A673 (cell line): Measurements from ENCODE around the gene PDGFRA. TPM values are rescaled to one million over a fixed set of nuclear protein-coding genes. Genes with fewer than 3 reads are reported as not detected.

ENCODE experiments used
- BruUV-seq: library from RNA; stranded (reverse); fragments of 400-500 nt; replicated peaks from 2 replicates; lab custom pipeline; 2021; lab: Mats Ljungman, UMichigan
- CTCF ChIA-PET: fragments of 300-600 bp; sonication (Branson Sonifier 250); formaldehyde crosslinking; loops from one replicate; lab custom pipeline; 2022; ENCODE audit warnings: antibody characterized with exemption; lab: Charles Lee
- POLR2A ChIA-PET: fragments of 300-600 bp; sonication (Branson Sonifier 250); formaldehyde crosslinking; loops from one replicate; lab custom pipeline; 2022; ENCODE audit warnings: antibody characterized with exemption; ENCODE audit not compliant: low non-redundant PET; lab: Charles Lee
- DNase-seq: peaks from one replicate; pipeline ENCODE4 v3.0.0-alpha.2; 2015; ENCODE audit warnings: low spot score
- H3K27ac ChIP-seq: fragments of 200-600 bp; sonication (generic); 2 replicates; pipeline ENCODE4 v1.5.1; 2016; ENCODE audit warnings: mixed run types, low read depth, mild to moderate bottlenecking, mixed read lengths, antibody characterized with exemption, low read length; ENCODE audit not compliant: poor library complexity, severe bottlenecking
- H3K27me3 ChIP-seq: fragments of 200-600 bp; sonication (generic); replicated peaks from 2 replicates; pipeline ENCODE4 v1.6.1; 2017; ENCODE audit warnings: mixed run types, low read depth, mild to moderate bottlenecking, mixed read lengths, antibody characterized with exemption, low read length; ENCODE audit not compliant: insufficient read depth, poor library complexity
- H3K36me3 ChIP-seq: fragments of 200-600 bp; sonication (generic); 2 replicates; pipeline ENCODE4 v1.6.1; 2016; ENCODE audit warnings: mixed run types, mild to moderate bottlenecking, mixed read lengths, antibody characterized with exemption, low read length; ENCODE audit not compliant: insufficient read depth, poor library complexity, severe bottlenecking
- H3K4me1 ChIP-seq: fragments of 200-600 bp; sonication (generic); 2 replicates; pipeline ENCODE4 v1.6.1; 2017; ENCODE audit warnings: mixed run types, mild to moderate bottlenecking, mixed read lengths, antibody characterized with exemption, low read length; ENCODE audit not compliant: insufficient read depth, poor library complexity, severe bottlenecking
- H3K4me3 ChIP-seq: fragments of 200-600 bp; sonication (generic); 2 replicates; pipeline ENCODE4 v1.5.1; 2016; ENCODE audit warnings: low read depth, mixed run types, mild to moderate bottlenecking, mixed read lengths, low read length; ENCODE audit not compliant: poor library complexity, severe bottlenecking
- H3K9me3 ChIP-seq: fragments of 200-600 bp; sonication (generic); 2 replicates; pipeline ENCODE4 v1.6.1; 2016; ENCODE audit warnings: mixed run types, low read depth, mild to moderate bottlenecking, mixed read lengths, antibody characterized with exemption, low read length; ENCODE audit not compliant: poor library complexity, severe bottlenecking
- EZH2 ChIP-seq: fragments of 200-600 bp; sonication (generic); IDR thresholded peaks from 2 replicates; pipeline ENCODE4 v1.6.1; 2017; ENCODE audit warnings: borderline replicate concordance, low read depth, mild to moderate bottlenecking, mixed read lengths, antibody characterized with exemption, low read length; ENCODE audit not compliant: poor library complexity, severe bottlenecking
- intact Hi-C: fragments of 100-400 bp; cut with micrococcal nuclease; formaldehyde crosslinking; loops from one replicate; pipeline ENCODE4 v1.10.0; 2022; ENCODE audit not compliant: unreplicated experiment
- total RNA-seq: library from RNA; stranded (reverse); gene quantifications from 2 replicates; pipeline ENCODE4 v1.2.3, GENCODE V29; 2021
- TF ChIP-seq, protein P1 (sequence below): fragments of 300-800, 200-600 bp; sonication (generic); conservative IDR thresholded peaks from 2 replicates; pipeline ENCODE4 v1.5.1; 2017; ENCODE audit warnings: low read depth, mild to moderate bottlenecking, antibody characterized with exemption, low read length, moderate library complexity, mixed read lengths

Gene PDGFRA
- total RNA-seq, 1 experiment from 2014 or later: 0.24 TPM

GRCh38 chr4:54318904-54319303, 89.8 kb downstream of the PDGFRA start:
- TF ChIP-seq EZH2: no peak
- TF ChIP-seq, protein P1, sequence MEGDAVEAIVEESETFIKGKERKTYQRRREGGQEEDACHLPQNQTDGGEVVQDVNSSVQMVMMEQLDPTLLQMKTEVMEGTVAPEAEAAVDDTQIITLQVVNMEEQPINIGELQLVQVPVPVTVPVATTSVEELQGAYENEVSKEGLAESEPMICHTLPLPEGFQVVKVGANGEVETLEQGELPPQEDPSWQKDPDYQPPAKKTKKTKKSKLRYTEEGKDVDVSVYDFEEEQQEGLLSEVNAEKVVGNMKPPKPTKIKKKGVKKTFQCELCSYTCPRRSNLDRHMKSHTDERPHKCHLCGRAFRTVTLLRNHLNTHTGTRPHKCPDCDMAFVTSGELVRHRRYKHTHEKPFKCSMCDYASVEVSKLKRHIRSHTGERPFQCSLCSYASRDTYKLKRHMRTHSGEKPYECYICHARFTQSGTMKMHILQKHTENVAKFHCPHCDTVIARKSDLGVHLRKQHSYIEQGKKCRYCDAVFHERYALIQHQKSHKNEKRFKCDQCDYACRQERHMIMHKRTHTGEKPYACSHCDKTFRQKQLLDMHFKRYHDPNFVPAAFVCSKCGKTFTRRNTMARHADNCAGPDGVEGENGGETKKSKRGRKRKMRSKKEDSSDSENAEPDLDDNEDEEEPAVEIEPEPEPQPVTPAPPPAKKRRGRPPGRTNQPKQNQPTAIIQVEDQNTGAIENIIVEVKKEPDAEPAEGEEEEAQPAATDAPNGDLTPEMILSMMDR: peak; percentile 69
- Histone ChIP-seq H3K9me3 (no peaks in the 10 kb centered on the region), H3K27me3 (no peaks in the 10 kb centered on the region), H3K4me1 (no peaks in the 10 kb centered on the region), H3K4me3 (no peak overlapping the region), H3K36me3 (no peaks in the 10 kb centered on the region), H3K27ac (no peak overlapping the region)
- DNase-seq: peak; percentile 37
- POLR2A ChIA-PET: no interaction called here
- intact Hi-C loops: loop anchor here (10.0 kb wide), 1 partner anchor 996 kb away; no protein-coding TSS in a partner anchor
- BruUV-seq: no TSS peak
- CTCF ChIA-PET: interaction anchor here (0.7 kb wide), 1 partner anchor 120 kb away, joined by 4 read pairs; no protein-coding TSS in a partner anchor

GRCh38 chr4:54320826-54321685, 92.0 kb downstream of the PDGFRA start:
- ChIA-PET POLR2A (no interaction called here), CTCF (interaction anchor here (0.5 kb wide), 1 partner anchor 411 kb away, joined by 6 read pairs; no protein-coding TSS in a partner anchor)
- intact Hi-C loops: loop anchor here (5.0 kb wide), 2 partner anchors 121 to 356 kb away; no protein-coding TSS in a partner anchor

GRCh38 chr4:54322818-54323417, 93.8 kb downstream of the PDGFRA start:
- DNase-seq: peak; percentile 53
- no peaks in the 10 kb centered on the region for H3K36me3 ChIP-seq
- no peaks in the 10 kb centered on the region for H3K27me3 ChIP-seq
- ChIA-PET CTCF (no interaction called here), POLR2A (no interaction called here)
- intact Hi-C loops: loop anchor here (2.0 to 5.0 kb wide), 3 partner anchors 119 to 640 kb away; no protein-coding TSS in a partner anchor
- H3K9me3 ChIP-seq: no peaks in the 10 kb centered on the region
- H3K27ac ChIP-seq: no peak overlapping the region
- no peaks in the 10 kb centered on the region for H3K4me1 ChIP-seq
- no TSS peak for BruUV-seq
- H3K4me3 ChIP-seq: no peak overlapping the region
- no peak for TF ChIP-seq EZH2
- TF ChIP-seq, protein P1: peak; percentile 59

More at GRCh38 chr4:54320826-54321685, 92.0 kb downstream of the PDGFRA start:
- H3K4me1 ChIP-seq: no peaks in the 10 kb centered on the region
- no peak for DNase-seq
- no TSS peak for BruUV-seq
- TF ChIP-seq EZH2: no peak
- TF ChIP-seq, protein P1: no peak
- no peaks in the 10 kb centered on the region for H3K9me3 ChIP-seq
- H3K4me3 ChIP-seq: no peak overlapping the region
- H3K27me3 ChIP-seq: no peaks in the 10 kb centered on the region
- H3K36me3 ChIP-seq: no peaks in the 10 kb centered on the region
- no peak overlapping the region for H3K27ac ChIP-seq
